Subcutaneous adipose tissue (tissue), 4 donors: ENCODE data around the gene KIF26A. TPM values are rescaled to one million over a fixed set of nuclear protein-coding genes. Genes with fewer than 3 reads are reported as not detected.

Experiments used
- CTCF ChIP-seq: fragments of 450-650 bp; IDR thresholded peaks from one replicate; pipeline ENCODE4 v1.5.1; 2016; ENCODE audit warnings: low read depth, mild to moderate bottlenecking, control low read depth, antibody characterized with exemption, moderate library complexity
- total RNA-seq, 4 donors: library from RNA; depleted of rRNA; stranded (reverse); fragments of >200 nt; gene quantifications; one replicate each; pipeline ENCODE4 v1.1.0, GENCODE V29; 2016

Gene KIF26A
- total RNA-seq, 4 donors from 2014 or later: 0.51 to 9.8 (median 0.88) TPM

DNA sequence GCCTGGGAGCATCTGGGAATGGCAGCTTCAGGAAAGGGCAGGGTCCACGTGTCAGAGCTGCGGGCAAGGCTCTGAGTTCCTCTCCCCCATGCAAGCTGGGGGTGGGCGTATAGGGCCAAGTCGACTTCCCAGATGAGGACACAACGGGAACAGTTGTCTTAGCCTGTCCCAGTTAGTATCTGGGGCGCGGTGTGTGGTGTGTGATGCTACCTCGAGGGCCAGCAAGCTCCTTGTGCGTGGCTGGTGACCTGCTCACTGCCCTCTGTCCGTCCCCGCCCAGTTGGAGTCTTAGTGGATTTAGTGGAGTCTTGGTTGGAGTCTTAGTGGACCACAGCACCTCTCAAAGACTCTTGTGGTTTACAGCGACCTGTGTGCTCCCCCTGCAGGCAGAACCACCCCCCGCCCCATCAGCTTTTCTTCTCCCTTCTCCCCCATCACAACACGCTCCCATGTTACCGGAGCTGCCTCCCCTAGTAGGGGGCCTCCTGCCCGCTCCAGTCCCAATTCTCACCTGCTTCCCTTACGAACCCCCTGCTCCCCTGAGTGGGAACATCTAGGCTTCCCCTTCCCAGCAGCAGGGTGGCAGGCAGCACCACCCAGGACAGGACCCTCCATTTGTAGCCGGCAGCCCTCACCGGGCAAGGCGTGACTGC, 44.2 kb upstream of the KIF26A start:
- no peak for TF ChIP-seq CTCF

DNA sequence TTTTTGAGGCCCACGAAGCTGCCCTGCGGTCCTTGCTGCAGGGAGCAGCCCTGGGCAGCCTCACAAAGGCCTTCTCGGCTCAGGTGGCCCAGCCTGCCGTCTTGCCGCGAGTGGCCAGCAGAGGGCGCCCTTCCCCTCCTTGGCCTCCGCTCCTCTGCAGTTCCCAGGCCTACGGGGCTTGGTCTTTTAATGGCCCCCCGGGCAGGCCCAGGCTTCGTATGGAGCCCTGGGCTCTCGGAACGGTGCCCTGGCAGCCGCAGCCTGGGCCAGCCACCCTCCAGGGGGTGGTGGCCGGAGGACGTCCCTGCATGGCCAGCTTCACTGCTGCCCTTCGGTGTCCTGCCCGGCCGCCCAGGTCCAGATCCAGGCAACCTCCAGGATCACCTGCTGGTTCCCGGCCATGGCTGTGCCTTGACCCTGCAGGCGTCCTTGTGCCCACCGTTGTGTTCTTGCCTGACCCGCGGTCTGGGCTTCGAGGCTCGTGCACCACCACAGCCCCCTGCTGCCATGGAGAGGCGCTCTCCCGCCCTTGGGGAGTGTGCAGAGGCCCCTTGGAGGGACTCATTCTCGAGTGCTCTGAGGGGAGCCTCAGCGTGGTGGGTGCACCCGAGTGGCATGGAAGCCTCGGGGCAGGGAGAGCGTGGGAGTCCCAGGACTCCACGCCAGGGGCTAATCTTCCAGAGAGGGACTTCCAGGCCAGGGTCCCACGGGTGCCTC, 43.5 kb upstream of the KIF26A start:
- no peak for TF ChIP-seq CTCF

- TF ChIP-seq CTCF: no peak
These were observed 42.7 kb upstream of the KIF26A start for GRCh38 chr14:104095426-104096310.

GRCh38 chr14:104096318-104096717, 42.1 kb upstream of the KIF26A start:
- TF ChIP-seq CTCF: no peak

DNA sequence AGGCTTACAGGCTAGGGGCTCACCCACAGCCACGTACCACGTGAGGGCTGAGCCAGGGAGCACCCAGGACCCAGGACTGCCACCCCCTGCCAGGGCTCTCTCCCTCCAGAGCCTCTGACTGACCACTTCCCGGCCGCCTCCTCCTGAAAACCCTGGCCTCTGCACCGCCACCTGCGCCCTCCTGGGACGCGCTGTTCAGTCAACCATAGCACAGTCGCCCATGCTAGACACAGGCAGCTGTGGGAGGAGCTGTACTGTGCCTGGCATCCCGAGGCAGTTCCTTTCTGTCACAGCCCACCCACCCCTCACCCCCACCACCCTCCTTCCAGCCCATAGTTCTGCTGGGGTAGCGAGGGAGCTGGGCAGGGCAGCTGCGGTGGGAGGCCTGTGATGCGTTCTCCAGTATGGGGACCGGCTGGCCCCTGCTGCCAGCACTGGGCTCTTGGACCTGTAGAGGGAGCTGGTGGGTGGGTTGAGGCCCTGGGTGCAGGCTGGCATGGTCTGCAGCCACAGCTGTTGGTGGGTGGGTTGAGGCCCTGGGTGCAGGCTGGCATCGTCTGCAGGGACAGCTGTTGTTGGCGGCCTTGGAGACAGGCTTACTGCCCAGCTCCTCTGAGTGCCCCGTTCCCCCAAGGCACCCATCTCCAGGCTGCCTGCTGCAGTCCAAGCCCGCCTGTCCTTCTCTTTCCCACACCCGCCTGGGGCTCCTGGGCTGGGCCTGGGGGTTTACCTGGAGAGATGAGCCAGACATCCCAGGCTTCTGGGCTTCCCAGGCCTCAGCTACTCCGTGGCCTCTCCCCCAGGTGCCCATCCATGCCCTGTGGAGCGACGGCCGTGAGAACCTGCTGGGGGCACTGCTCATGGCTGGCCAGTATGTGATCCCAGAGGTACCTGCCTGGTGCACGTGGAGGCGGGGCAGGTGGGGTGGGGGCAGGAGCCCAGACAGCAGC, 41.4 kb upstream of the KIF26A start:
- TF ChIP-seq CTCF: no peak

GRCh38 chr14:104098272-104099095, 39.9 kb upstream of the KIF26A start:
- no peak for TF ChIP-seq CTCF
